Limb (tissue), 2 donors: ENCODE data around the gene IQGAP2.

Experiments used
- DNase-seq, 2 donors: peaks; one replicate each; pipeline ENCODE4 v3.0.0-alpha.2; 2016; ENCODE audit errors: extremely low spot score in 2 of 2

IQGAP2 gene

GRCh38 chr5:76561959-76562358 is 158.9 kb downstream of the IQGAP2 start:
- no peak for DNase-seq

- no peak for DNase-seq
Measured at GRCh38 chr5:76565009-76565408, 161.9 kb downstream of the IQGAP2 start.

- no peak for DNase-seq
Measured at GRCh38 chr5:76570153-76570552, 167.1 kb downstream of the IQGAP2 start.

GRCh38 chr5:76571559-76571958 is 168.5 kb downstream of the IQGAP2 start:
- DNase-seq = no peak

GRCh38 chr5:76576450-76576849 is 173.4 kb downstream of the IQGAP2 start:
- no peak for DNase-seq

GRCh38 chr5:76576996-76577395 is 173.9 kb downstream of the IQGAP2 start:
- no peak for DNase-seq

- no peak for DNase-seq
Measured at GRCh38 chr5:76579166-76579937, 176.3 kb downstream of the IQGAP2 start.

- DNase-seq = no peak
Measured at GRCh38 chr5:76580981-76581380, 177.9 kb downstream of the IQGAP2 start.

GRCh38 chr5:76582230-76583162 is 179.4 kb downstream of the IQGAP2 start:
- DNase-seq = no peak

GRCh38 chr5:76583163-76584047 is 180.3 kb downstream of the IQGAP2 start:
- DNase-seq = peak in 1 of 2 donors; percentile 57

GRCh38 chr5:76585783-76586217 is 182.7 kb downstream of the IQGAP2 start:
- DNase-seq = no peak

- DNase-seq = no peak
Measured at GRCh38 chr5:76586531-76586930, 183.4 kb downstream of the IQGAP2 start.

- no peak for DNase-seq
Measured at GRCh38 chr5:76590027-76590426, 186.9 kb downstream of the IQGAP2 start.

GRCh38 chr5:76591366-76591765 is 188.3 kb downstream of the IQGAP2 start:
- no peak for DNase-seq

GRCh38 chr5:76592692-76593091 is 189.6 kb downstream of the IQGAP2 start:
- no peak for DNase-seq

GRCh38 chr5:76594107-76594506 is 191.0 kb downstream of the IQGAP2 start:
- DNase-seq = no peak

GRCh38 chr5:76595755-76596481 is 192.8 kb downstream of the IQGAP2 start:
- DNase-seq = no peak

- no peak for DNase-seq
Measured at GRCh38 chr5:76598531-76598930, 195.4 kb downstream of the IQGAP2 start.

- no peak for DNase-seq
Measured at GRCh38 chr5:76600716-76601115, 197.6 kb downstream of the IQGAP2 start.

GRCh38 chr5:76601470-76601869 is 198.4 kb downstream of the IQGAP2 start:
- DNase-seq = peak in 1 of 2 donors; percentile 77
